NCI-H187 (cell line): Measurements from ENCODE around the gene LSM12.
A peak's percentile ranks its signal among the peaks of the same experiment; 100 is the strongest.
"Not testable (repeated sequence)": the region's sequence is repeated elsewhere in the genome, so short reads cannot be mapped to it uniquely, and the experiment has no call there.

Source experiments
- DNase-seq, 2 experiments: peaks; one replicate each; lab custom pipeline; 2025; lab: John Stamatoyannopoulos, UW

LSM12 gene

GRCh38 chr17:44066204-44066930, at the start of gene LSM12:
LSM12 (minus strand) TSS chr17:44066671; CDS start chr17:44066587, 84 bp downstream.
- peak; percentile 74 to 84 for DNase-seq

- no peak for DNase-seq
Measured at GRCh38 chr17:44115585-44116415, 49.3 kb upstream of the LSM12 start.

- DNase-seq = no peak
Measured at GRCh38 chr17:44113868-44114840, 47.7 kb upstream of the LSM12 start.

- no peak for DNase-seq
Measured at GRCh38 chr17:44113382-44113781, 46.9 kb upstream of the LSM12 start.

GRCh38 chr17:44112284-44113280, 46.1 kb upstream of the LSM12 start:
- no peak for DNase-seq

GRCh38 chr17:44111777-44112176, 45.3 kb upstream of the LSM12 start:
- no peak for DNase-seq

GRCh38 chr17:44110823-44111633, 44.6 kb upstream of the LSM12 start:
- DNase-seq = peak; percentile 85 to 97

GRCh38 chr17:44110011-44110686, 43.7 kb upstream of the LSM12 start:
- no peak for DNase-seq

- no peak for DNase-seq
Measured at GRCh38 chr17:44109312-44109630, 42.8 kb upstream of the LSM12 start.

- no peak for DNase-seq
Measured at GRCh38 chr17:44108440-44109311, 42.2 kb upstream of the LSM12 start.

- DNase-seq = no peak
Measured at GRCh38 chr17:44106801-44107200, 40.3 kb upstream of the LSM12 start.

- DNase-seq = no peak
Measured at GRCh38 chr17:44105941-44106340, 39.5 kb upstream of the LSM12 start.

- no peak for DNase-seq
Measured at GRCh38 chr17:44105483-44105882, 39.0 kb upstream of the LSM12 start.

- DNase-seq = no peak
Measured at GRCh38 chr17:44102849-44103622, 36.6 kb upstream of the LSM12 start.

- not testable (repeated sequence) for DNase-seq
Measured at GRCh38 chr17:44101858-44102257, 35.4 kb upstream of the LSM12 start.

GRCh38 chr17:44097110-44097958, 30.9 kb upstream of the LSM12 start:
- DNase-seq = no peak
